GM12878 (cell line): Measurements from ENCODE around the gene NELFB. TPM values are rescaled to one million over a fixed set of nuclear protein-coding genes. Genes with fewer than 3 reads are reported as not detected.
A peak's percentile ranks its signal among the peaks of the same experiment; 100 is the strongest.

Experiments used
- FOXK2 ChIP-seq: fragments of 450-650 bp; IDR thresholded peaks from 2 replicates; pipeline ENCODE4 v1.6.1; 2017; ENCODE audit warnings: mild to moderate bottlenecking, moderate library complexity
- HDAC6 ChIP-seq: fragments of 200-600 bp; sonication (generic); IDR thresholded peaks from one replicate; pipeline ENCODE4 v1.8.0; 2017; ENCODE audit warnings: antibody characterized with exemption; ENCODE audit not compliant: unreplicated experiment
- PML ChIP-seq: IDR thresholded peaks from 2 replicates; pipeline ENCODE4 v1.6.1; 2012; ENCODE audit warnings: low read length, inconsistent platforms
- RAD21 ChIP-seq: IDR thresholded peaks from 2 replicates; pipeline ENCODE4 v1.6.1; 2011; ENCODE audit warnings: mild to moderate bottlenecking, low read depth, low read length, moderate library complexity; ENCODE audit not compliant: insufficient read depth
- RELA ChIP-seq: fragments of 450-650 bp; IDR thresholded peaks from 2 replicates; pipeline ENCODE4 v1.8.0; 2014; ENCODE audit warnings: borderline replicate concordance; ENCODE audit not compliant: partially characterized antibody
- TCF3 ChIP-seq: IDR thresholded peaks from 2 replicates; pipeline ENCODE4 v1.6.1; 2012; ENCODE audit warnings: low read depth, mild to moderate bottlenecking, low read length, borderline replicate concordance; ENCODE audit not compliant: insufficient read depth
- polyA plus RNA-seq, 11 experiments: library from polyadenylated mRNA; depleted of rRNA in 4 of 11; unstranded in 6 of 11; stranded (reverse) in 5 of 11; fragments of >200 nt; fragmentation: Nextera tagmentation in 4 of 11; fragmentation: Illumina TruSeq in 1 of 11; extraction: Ambion mirVana in 4 of 11; extraction: Trizol in 1 of 11; gene quantifications; 1 replicate in 1 of 11; 2 replicates in 10 of 11; pipeline versions ENCODE4 v1.2.1 to v1.2.3, GENCODE V29; 2011 to 2016; ENCODE audit warnings: inconsistent platforms in 2 of 11, missing spikeins in 2 of 11, low read depth in 1 of 11
- total RNA-seq, 4 experiments: library from RNA; depleted of rRNA in 3 of 4; stranded (reverse); fragments of >200 nt in 3 of 4; fragmentation: Illumina TruSeq in 1 of 4; extraction: Trizol in 1 of 4; gene quantifications; 2 replicates each; pipeline versions ENCODE4 v1.2.1 to v1.2.3, GENCODE V29; 2013 to 2021
- TF ChIP-seq, protein P1 (sequence below): fragments of 450-650 bp; IDR thresholded peaks from 2 replicates; pipeline ENCODE4 v1.6.1; 2016; ENCODE audit warnings: mild to moderate bottlenecking, moderate library complexity, borderline replicate concordance
- TF ChIP-seq, protein P2 (sequence below): fragments of 450-650 bp; IDR thresholded peaks from 2 replicates; pipeline ENCODE4 v1.6.1; 2014; ENCODE audit warnings: mild to moderate bottlenecking
- TF ChIP-seq, protein P3 (sequence below): fragments of 150-350 bp; IDR thresholded peaks from 2 replicates; pipeline ENCODE4 v1.6.1; 2016; ENCODE audit warnings: low read depth, low read length
- TF ChIP-seq, protein P4 (sequence below): fragments of 450-650 bp; IDR thresholded peaks from 2 replicates; pipeline ENCODE4 v1.6.1; 2017; ENCODE audit warnings: borderline replicate concordance
- TF ChIP-seq, protein P5 (sequence below): IDR thresholded peaks from 2 replicates; pipeline ENCODE4 v1.6.1; 2011; ENCODE audit warnings: borderline replicate concordance, low read depth, mild to moderate bottlenecking, moderate library complexity, mixed read lengths, low read length; ENCODE audit not compliant: insufficient read depth; ENCODE audit errors: extremely low read length
- TF ChIP-seq, protein P6 (sequence below), 3 experiments: IDR thresholded peaks in 2 of 3; conservative IDR thresholded peaks in 1 of 3; 2 replicates each; pipeline ENCODE4 v1.5.1; 2011; ENCODE audit warnings: low read depth in 3 of 3, low read length in 3 of 3, mild to moderate bottlenecking in 3 of 3, control low read depth in 2 of 3, moderate library complexity in 2 of 3, inconsistent platforms in 1 of 3, mixed read lengths in 1 of 3; ENCODE audit not compliant: control insufficient read depth in 2 of 3, insufficient read depth in 1 of 3; ENCODE audit errors: extremely low read depth in 1 of 3

The NELFB gene
- total and polyA plus RNA-seq, 10 of the 15 experiments (the other 5 are each of a cell fraction or from before 2014, with no cell fraction given) = 0.19 to 63.4 (median 30.9) TPM

DNA sequence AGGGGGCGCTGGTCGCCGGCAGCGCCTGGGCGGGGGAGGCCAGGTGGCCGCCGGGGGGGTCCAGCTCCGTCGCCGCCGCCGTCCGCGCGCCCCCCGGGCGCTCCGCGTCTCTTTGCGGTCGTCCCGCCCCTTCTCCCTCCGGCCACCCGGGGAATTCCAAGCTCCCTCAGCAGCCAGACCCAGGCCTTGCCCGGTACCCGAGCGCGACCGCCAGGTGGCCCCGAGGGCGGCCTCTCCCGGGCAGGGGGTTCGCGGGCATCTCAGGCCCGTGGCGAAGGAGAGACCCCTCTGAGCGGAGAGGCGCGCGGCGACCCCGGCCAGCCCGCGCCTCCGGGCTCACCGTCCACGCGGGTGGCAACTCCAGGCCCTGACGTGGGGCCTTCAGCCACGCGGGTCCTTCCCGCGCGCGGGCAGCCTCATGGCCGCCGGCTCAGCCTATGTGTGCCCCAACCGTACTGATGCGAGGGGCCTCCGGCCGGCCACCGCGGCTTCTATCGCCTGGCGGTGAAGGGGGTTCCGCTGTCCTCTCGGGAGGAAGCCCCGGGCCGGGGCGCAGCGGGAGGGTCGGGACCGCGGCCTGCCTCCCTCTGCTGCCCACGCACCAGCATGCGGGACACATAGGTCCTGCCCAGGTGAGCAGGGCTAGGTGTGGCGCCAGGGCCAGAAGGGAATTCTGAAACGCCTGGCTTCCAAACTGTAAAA, 47.5 kb downstream of the NELFB start (continued):
- TF ChIP-seq, protein P1, sequence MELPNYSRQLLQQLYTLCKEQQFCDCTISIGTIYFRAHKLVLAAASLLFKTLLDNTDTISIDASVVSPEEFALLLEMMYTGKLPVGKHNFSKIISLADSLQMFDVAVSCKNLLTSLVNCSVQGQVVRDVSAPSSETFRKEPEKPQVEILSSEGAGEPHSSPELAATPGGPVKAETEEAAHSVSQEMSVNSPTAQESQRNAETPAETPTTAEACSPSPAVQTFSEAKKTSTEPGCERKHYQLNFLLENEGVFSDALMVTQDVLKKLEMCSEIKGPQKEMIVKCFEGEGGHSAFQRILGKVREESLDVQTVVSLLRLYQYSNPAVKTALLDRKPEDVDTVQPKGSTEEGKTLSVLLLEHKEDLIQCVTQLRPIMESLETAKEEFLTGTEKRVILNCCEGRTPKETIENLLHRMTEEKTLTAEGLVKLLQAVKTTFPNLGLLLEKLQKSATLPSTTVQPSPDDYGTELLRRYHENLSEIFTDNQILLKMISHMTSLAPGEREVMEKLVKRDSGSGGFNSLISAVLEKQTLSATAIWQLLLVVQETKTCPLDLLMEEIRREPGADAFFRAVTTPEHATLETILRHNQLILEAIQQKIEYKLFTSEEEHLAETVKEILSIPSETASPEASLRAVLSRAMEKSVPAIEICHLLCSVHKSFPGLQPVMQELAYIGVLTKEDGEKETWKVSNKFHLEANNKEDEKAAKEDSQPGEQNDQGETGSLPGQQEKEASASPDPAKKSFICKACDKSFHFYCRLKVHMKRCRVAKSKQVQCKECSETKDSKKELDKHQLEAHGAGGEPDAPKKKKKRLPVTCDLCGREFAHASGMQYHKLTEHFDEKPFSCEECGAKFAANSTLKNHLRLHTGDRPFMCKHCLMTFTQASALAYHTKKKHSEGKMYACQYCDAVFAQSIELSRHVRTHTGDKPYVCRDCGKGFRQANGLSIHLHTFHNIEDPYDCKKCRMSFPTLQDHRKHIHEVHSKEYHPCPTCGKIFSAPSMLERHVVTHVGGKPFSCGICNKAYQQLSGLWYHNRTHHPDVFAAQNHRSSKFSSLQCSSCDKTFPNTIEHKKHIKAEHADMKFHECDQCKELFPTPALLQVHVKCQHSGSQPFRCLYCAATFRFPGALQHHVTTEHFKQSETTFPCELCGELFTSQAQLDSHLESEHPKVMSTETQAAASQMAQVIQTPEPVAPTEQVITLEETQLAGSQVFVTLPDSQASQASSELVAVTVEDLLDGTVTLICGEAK = no peak
- TF ChIP-seq RAD21 (peak; percentile 34), HDAC6 (no peak), FOXK2 (no peak), RELA (peak; percentile 75), TCF3 (no peak), PML (no peak)
- TF ChIP-seq, protein P2, sequence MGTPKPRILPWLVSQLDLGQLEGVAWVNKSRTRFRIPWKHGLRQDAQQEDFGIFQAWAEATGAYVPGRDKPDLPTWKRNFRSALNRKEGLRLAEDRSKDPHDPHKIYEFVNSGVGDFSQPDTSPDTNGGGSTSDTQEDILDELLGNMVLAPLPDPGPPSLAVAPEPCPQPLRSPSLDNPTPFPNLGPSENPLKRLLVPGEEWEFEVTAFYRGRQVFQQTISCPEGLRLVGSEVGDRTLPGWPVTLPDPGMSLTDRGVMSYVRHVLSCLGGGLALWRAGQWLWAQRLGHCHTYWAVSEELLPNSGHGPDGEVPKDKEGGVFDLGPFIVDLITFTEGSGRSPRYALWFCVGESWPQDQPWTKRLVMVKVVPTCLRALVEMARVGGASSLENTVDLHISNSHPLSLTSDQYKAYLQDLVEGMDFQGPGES = no peak
- TF ChIP-seq, protein P3, sequence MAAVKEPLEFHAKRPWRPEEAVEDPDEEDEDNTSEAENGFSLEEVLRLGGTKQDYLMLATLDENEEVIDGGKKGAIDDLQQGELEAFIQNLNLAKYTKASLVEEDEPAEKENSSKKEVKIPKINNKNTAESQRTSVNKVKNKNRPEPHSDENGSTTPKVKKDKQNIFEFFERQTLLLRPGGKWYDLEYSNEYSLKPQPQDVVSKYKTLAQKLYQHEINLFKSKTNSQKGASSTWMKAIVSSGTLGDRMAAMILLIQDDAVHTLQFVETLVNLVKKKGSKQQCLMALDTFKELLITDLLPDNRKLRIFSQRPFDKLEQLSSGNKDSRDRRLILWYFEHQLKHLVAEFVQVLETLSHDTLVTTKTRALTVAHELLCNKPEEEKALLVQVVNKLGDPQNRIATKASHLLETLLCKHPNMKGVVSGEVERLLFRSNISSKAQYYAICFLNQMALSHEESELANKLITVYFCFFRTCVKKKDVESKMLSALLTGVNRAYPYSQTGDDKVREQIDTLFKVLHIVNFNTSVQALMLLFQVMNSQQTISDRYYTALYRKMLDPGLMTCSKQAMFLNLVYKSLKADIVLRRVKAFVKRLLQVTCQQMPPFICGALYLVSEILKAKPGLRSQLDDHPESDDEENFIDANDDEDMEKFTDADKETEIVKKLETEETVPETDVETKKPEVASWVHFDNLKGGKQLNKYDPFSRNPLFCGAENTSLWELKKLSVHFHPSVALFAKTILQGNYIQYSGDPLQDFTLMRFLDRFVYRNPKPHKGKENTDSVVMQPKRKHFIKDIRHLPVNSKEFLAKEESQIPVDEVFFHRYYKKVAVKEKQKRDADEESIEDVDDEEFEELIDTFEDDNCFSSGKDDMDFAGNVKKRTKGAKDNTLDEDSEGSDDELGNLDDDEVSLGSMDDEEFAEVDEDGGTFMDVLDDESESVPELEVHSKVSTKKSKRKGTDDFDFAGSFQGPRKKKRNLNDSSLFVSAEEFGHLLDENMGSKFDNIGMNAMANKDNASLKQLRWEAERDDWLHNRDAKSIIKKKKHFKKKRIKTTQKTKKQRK = no peak
- TF ChIP-seq, protein P4, sequence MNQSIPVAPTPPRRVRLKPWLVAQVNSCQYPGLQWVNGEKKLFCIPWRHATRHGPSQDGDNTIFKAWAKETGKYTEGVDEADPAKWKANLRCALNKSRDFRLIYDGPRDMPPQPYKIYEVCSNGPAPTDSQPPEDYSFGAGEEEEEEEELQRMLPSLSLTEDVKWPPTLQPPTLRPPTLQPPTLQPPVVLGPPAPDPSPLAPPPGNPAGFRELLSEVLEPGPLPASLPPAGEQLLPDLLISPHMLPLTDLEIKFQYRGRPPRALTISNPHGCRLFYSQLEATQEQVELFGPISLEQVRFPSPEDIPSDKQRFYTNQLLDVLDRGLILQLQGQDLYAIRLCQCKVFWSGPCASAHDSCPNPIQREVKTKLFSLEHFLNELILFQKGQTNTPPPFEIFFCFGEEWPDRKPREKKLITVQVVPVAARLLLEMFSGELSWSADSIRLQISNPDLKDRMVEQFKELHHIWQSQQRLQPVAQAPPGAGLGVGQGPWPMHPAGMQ = no peak
- TF ChIP-seq, protein P5, sequence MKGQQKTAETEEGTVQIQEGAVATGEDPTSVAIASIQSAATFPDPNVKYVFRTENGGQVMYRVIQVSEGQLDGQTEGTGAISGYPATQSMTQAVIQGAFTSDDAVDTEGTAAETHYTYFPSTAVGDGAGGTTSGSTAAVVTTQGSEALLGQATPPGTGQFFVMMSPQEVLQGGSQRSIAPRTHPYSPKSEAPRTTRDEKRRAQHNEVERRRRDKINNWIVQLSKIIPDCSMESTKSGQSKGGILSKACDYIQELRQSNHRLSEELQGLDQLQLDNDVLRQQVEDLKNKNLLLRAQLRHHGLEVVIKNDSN = no peak
- TF ChIP-seq, protein P6, sequence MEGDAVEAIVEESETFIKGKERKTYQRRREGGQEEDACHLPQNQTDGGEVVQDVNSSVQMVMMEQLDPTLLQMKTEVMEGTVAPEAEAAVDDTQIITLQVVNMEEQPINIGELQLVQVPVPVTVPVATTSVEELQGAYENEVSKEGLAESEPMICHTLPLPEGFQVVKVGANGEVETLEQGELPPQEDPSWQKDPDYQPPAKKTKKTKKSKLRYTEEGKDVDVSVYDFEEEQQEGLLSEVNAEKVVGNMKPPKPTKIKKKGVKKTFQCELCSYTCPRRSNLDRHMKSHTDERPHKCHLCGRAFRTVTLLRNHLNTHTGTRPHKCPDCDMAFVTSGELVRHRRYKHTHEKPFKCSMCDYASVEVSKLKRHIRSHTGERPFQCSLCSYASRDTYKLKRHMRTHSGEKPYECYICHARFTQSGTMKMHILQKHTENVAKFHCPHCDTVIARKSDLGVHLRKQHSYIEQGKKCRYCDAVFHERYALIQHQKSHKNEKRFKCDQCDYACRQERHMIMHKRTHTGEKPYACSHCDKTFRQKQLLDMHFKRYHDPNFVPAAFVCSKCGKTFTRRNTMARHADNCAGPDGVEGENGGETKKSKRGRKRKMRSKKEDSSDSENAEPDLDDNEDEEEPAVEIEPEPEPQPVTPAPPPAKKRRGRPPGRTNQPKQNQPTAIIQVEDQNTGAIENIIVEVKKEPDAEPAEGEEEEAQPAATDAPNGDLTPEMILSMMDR (IDR thresholded peaks at IDR 0.05 in 2 of 3, conservative IDR thresholded peaks at IDR 0.05 in 1 of 3; ENCODE audit: control insufficient read depth in 2 of 3, extremely low read depth in 1 of 3, insufficient read depth in 1 of 3, low read depth in 3 of 3, low read length in 3 of 3) = peak; percentile 49 to 65 (median 53)
